ENCODE results near the gene DDX1. TPM values are rescaled to one million over a fixed set of nuclear protein-coding genes. Genes with fewer than 3 reads are reported as not detected.

Gene DDX1
- total RNA-seq, 2 donors from 2014 or later = 39.0 to 50.7 TPM

DNA sequence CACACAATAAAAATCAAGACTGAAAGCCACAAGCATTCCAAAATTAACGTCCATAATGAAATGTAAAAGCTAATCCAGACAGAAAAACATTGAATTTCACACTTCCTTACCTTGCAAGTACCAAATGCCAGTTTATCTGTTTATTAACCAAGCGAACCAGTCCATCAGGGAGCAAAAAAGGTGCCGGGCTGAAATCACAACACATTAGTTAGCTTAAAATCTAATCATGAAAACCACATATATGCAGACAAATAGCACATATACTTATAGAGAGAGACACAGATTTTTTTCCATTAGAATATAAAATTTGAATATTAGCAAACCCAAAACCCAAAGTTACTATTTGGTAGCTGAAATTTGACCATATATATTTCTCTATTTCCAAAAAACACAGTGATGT lies 37.7 kb upstream of the DDX1 start:
- H3K27me3 ChIP-seq (replicated peaks; ENCODE audit: insufficient read depth) = no peaks in the 10 kb centered on the region
- H3K27ac ChIP-seq = no peak overlapping the region
- H3K9me3 ChIP-seq = no peaks in the 10 kb centered on the region
- H3K4me3 ChIP-seq = no peak overlapping the region
- intact Hi-C loops (cut with DNase I) = no loop called here
- no peak for TF ChIP-seq POLR2AphosphoS5 (IDR thresholded peaks at IDR 0.05)
- no peak for TF ChIP-seq POLR2A (IDR thresholded peaks at IDR 0.05)
- TF ChIP-seq, protein P1, sequence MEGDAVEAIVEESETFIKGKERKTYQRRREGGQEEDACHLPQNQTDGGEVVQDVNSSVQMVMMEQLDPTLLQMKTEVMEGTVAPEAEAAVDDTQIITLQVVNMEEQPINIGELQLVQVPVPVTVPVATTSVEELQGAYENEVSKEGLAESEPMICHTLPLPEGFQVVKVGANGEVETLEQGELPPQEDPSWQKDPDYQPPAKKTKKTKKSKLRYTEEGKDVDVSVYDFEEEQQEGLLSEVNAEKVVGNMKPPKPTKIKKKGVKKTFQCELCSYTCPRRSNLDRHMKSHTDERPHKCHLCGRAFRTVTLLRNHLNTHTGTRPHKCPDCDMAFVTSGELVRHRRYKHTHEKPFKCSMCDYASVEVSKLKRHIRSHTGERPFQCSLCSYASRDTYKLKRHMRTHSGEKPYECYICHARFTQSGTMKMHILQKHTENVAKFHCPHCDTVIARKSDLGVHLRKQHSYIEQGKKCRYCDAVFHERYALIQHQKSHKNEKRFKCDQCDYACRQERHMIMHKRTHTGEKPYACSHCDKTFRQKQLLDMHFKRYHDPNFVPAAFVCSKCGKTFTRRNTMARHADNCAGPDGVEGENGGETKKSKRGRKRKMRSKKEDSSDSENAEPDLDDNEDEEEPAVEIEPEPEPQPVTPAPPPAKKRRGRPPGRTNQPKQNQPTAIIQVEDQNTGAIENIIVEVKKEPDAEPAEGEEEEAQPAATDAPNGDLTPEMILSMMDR (IDR thresholded peaks at IDR 0.05) = no peak
- WGBS = 71% methylated on average over 3 of the region's 3 CpGs
- H3K4me1 ChIP-seq (replicated peaks) = no peaks in the 10 kb centered on the region
- no peak for DNase-seq (ENCODE audit: low spot score)
- no peaks in the 10 kb centered on the region for H3K36me3 ChIP-seq

DNA sequence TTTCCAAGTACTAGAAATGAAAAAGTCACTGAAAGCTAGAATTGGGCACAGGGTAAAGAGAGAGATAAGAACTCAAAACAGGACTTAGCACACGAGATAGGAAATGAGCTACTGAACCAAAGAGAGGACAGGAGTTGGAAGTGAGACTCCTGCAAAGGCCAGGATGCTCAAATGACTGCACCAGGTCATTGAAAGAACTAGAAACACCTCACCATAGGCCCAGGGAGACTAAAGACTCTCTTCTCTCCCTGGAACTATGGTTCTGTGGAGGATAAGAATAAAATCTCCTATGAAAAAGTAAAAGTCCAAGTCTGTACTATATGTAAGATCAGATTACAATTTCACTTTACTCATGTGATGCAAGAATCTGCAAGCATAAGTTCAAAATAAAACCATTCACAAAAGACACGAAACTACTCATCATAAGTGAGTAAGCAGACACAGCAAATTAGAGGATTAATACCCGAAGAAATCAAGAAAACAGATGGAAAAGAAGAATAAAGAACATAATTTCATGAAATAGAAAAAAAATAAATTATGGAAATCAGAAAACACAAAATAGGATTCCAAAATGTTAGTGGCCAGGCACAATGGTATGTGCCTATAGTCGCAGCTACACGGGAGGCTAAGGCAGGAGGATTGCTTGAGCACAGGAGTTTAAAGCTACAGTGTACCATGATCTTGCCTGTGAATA lies 37.0 kb upstream of the DDX1 start:
- no peaks in the 10 kb centered on the region for H3K36me3 ChIP-seq
- no peak overlapping the region for H3K27ac ChIP-seq
- WGBS = 89% methylated on average over 5 of the region's 5 CpGs
- no peak overlapping the region for H3K4me3 ChIP-seq
- H3K4me1 ChIP-seq (replicated peaks) = peaks cover 3% of the 10 kb centered on the region
- H3K9me3 ChIP-seq = no peaks in the 10 kb centered on the region
- intact Hi-C loops (cut with DNase I) = no loop called here
- no peak for DNase-seq (ENCODE audit: low spot score)
- TF ChIP-seq POLR2AphosphoS5 (IDR thresholded peaks at IDR 0.05) (no peak), POLR2A (IDR thresholded peaks at IDR 0.05) (no peak)
- TF ChIP-seq, protein P1 (IDR thresholded peaks at IDR 0.05) = no peak
- no peaks in the 10 kb centered on the region for H3K27me3 ChIP-seq (replicated peaks; ENCODE audit: insufficient read depth)

DNA sequence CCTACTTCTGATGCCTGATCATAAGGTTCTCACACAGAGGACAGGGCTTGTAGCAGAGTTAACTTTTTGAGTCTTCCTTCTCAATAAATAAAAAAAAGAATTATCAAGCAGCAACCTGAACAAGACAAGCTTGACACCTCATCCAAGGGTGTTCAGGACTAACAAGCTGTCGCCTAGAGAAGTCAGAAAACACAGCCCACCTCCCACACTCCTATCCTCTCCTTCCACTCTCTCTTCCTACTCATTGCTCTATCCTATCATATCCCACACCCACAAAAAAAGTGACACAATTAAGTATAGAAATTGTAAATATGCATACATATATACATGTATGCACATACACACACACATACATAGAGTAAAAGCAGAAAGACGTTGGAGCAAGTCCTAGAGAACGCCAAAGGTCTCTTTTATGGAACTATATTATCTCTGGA lies 35.9 kb upstream of the DDX1 start:
- DNase-seq (ENCODE audit: low spot score) = no peak
- Histone ChIP-seq H3K27me3 (replicated peaks; ENCODE audit: insufficient read depth) (no peaks in the 10 kb centered on the region), H3K36me3 (no peaks in the 10 kb centered on the region), H3K27ac (no peak overlapping the region), H3K4me3 (no peak overlapping the region), H3K9me3 (no peaks in the 10 kb centered on the region), H3K4me1 (replicated peaks) (peaks cover 7% of the 10 kb centered on the region)
- WGBS = 85% methylated on average over 3 of the region's 3 CpGs
- no peak for TF ChIP-seq POLR2AphosphoS5 (IDR thresholded peaks at IDR 0.05)
- TF ChIP-seq, protein P1 (IDR thresholded peaks at IDR 0.05) = no peak
- TF ChIP-seq POLR2A (IDR thresholded peaks at IDR 0.05) = no peak
- intact Hi-C loops (cut with DNase I) = no loop called here

DNA sequence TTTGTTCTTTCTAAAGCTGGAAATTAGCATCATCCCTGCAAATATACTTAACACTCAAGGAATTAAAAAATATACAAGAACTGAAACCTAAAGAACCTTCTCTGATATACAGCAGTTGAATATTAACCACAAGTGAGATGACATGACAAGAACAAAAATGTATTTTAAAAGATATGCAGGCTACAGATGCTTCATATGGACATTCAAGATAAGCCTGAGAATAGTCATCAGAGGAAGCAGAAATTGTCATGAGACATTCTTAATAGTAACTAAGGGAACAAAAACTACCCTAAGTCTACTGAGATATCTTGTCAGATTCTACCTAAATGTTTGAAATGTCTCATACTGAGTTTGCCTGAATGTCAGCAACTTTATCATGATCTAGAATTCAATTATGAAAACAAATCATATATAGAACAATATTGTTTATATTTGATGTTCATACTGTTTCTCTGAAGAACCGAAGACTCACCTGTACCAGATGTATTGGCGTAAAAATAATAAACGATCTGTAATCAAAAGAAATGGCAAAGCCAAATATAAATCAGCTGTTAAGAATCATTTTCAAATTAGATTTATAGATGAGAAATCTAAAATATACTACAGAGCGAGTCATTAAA lies 35.2 kb upstream of the DDX1 start:
- WGBS = 92% methylated on average over 4 of the region's 4 CpGs
- Histone ChIP-seq H3K4me3 (no peak overlapping the region), H3K27me3 (replicated peaks; ENCODE audit: insufficient read depth) (no peaks in the 10 kb centered on the region), H3K27ac (no peak overlapping the region), H3K4me1 (replicated peaks) (peaks cover 7% of the 10 kb centered on the region), H3K36me3 (no peaks in the 10 kb centered on the region), H3K9me3 (no peaks in the 10 kb centered on the region)
- intact Hi-C loops (cut with DNase I) = no loop called here
- no peak for DNase-seq (ENCODE audit: low spot score)
- no peak for TF ChIP-seq POLR2AphosphoS5 (IDR thresholded peaks at IDR 0.05)
- no peak for TF ChIP-seq POLR2A (IDR thresholded peaks at IDR 0.05)
- TF ChIP-seq, protein P1 (IDR thresholded peaks at IDR 0.05) = no peak

DNA sequence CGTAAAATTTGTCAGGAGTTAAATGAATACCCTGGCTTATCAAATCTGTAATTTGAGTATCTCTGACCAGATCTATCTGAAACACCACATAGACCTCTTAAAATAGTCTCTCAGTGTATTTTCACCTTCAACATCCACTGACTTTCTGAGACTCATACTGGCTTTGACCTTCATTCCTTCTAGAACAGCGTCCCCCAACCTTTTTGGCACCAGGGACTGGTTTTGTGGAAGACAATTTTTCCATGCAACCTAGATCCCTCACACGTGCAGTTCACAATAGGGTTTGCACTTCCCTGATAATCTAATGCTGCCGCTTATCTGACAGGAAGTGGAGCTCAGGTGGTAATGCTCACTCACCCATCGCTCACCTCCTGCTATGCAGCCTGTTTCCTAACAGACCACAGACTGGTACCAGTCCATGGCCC lies 33.8 kb upstream of the DDX1 start:
- Histone ChIP-seq H3K4me1 (replicated peaks) (peaks cover 7% of the 10 kb centered on the region), H3K4me3 (no peak overlapping the region), H3K27me3 (replicated peaks; ENCODE audit: insufficient read depth) (no peaks in the 10 kb centered on the region), H3K9me3 (no peaks in the 10 kb centered on the region), H3K36me3 (no peaks in the 10 kb centered on the region), H3K27ac (no peak overlapping the region)
- no peak for TF ChIP-seq POLR2A (IDR thresholded peaks at IDR 0.05)
- no peak for TF ChIP-seq POLR2AphosphoS5 (IDR thresholded peaks at IDR 0.05)
- TF ChIP-seq, protein P1 (IDR thresholded peaks at IDR 0.05) = no peak
- 78% methylated on average over 5 of the region's 5 CpGs for WGBS
- DNase-seq (ENCODE audit: low spot score) = no peak
- intact Hi-C loops (cut with DNase I) = no loop called here
